ENCODE data around the gene GPR171. TPM values are rescaled to one million over a fixed set of nuclear protein-coding genes. Genes with fewer than 3 reads are reported as not detected.

Gene GPR171
- total RNA-seq, 4 donors from 2014 or later = 0.56 TPM; not detected in 3

- ATAC-seq (no peak), DNase-seq (no peak)
- H3K27ac ChIP-seq = no peak overlapping the region
- H3K4me3 ChIP-seq = no peak overlapping the region
- no peaks in the 10 kb centered on the region for H3K4me1 ChIP-seq
- no peak for TF ChIP-seq CTCF (IDR thresholded peaks at IDR 0.05 in 4 of 5, conservative IDR thresholded peaks at IDR 0.05 in 1 of 5)
- no peak for TF ChIP-seq POLR2A (IDR thresholded peaks at IDR 0.05)
- in situ Hi-C loops (cut with MboI; ENCODE audit: low sequenced_read_pairs in 4 of 4) = no loop called here
- no peaks in the 10 kb centered on the region for H3K9me3 ChIP-seq
- no peaks in the 10 kb centered on the region for H3K27me3 ChIP-seq
- no peaks in the 10 kb centered on the region for H3K36me3 ChIP-seq
- intact Hi-C loops (cut with DNase I; ENCODE audit: low total_unique reads) = no loop called here
Measured at GRCh38 chr3:151197981-151198767, 4.8 kb downstream of the GPR171 start.

- no peaks in the 10 kb centered on the region for H3K27me3 ChIP-seq
- in situ Hi-C loops (cut with MboI; ENCODE audit: low sequenced_read_pairs in 4 of 4) (no loop called here), intact Hi-C loops (cut with DNase I; ENCODE audit: low total_unique reads) (no loop called here)
- no peaks in the 10 kb centered on the region for H3K36me3 ChIP-seq
- TF ChIP-seq CTCF (IDR thresholded peaks at IDR 0.05 in 4 of 5, conservative IDR thresholded peaks at IDR 0.05 in 1 of 5) (no peak), POLR2A (IDR thresholded peaks at IDR 0.05) (no peak)
- no peak for ATAC-seq
- H3K4me1 ChIP-seq = no peaks in the 10 kb centered on the region
- H3K9me3 ChIP-seq = no peaks in the 10 kb centered on the region
- H3K4me3 ChIP-seq = no peak overlapping the region
- DNase-seq = no peak
- H3K27ac ChIP-seq = no peak overlapping the region
Measured at GRCh38 chr3:151197228-151197627, 5.8 kb downstream of the GPR171 start.

GRCh38 chr3:151196434-151196833 lies 6.6 kb downstream of the GPR171 start:
- ATAC-seq = no peak
- H3K4me3 ChIP-seq = no peak overlapping the region
- H3K9me3 ChIP-seq = no peaks in the 10 kb centered on the region
- no peaks in the 10 kb centered on the region for H3K27me3 ChIP-seq
- H3K36me3 ChIP-seq = no peaks in the 10 kb centered on the region
- DNase-seq = no peak
- no peaks in the 10 kb centered on the region for H3K4me1 ChIP-seq
- no peak overlapping the region for H3K27ac ChIP-seq
- in situ Hi-C loops (cut with MboI; ENCODE audit: low sequenced_read_pairs in 4 of 4) (no loop called here), intact Hi-C loops (cut with DNase I; ENCODE audit: low total_unique reads) (no loop called here)
- TF ChIP-seq POLR2A (IDR thresholded peaks at IDR 0.05) (no peak), CTCF (IDR thresholded peaks at IDR 0.05 in 4 of 5, conservative IDR thresholded peaks at IDR 0.05 in 1 of 5) (no peak)

- H3K36me3 ChIP-seq = no peaks in the 10 kb centered on the region
- H3K4me1 ChIP-seq = no peaks in the 10 kb centered on the region
- no peaks in the 10 kb centered on the region for H3K27me3 ChIP-seq
- intact Hi-C loops (cut with DNase I; ENCODE audit: low total_unique reads) (no loop called here), in situ Hi-C loops (cut with MboI; ENCODE audit: low sequenced_read_pairs in 4 of 4) (no loop called here)
- no peak overlapping the region for H3K4me3 ChIP-seq
- TF ChIP-seq CTCF (IDR thresholded peaks at IDR 0.05 in 4 of 5, conservative IDR thresholded peaks at IDR 0.05 in 1 of 5) (no peak), POLR2A (IDR thresholded peaks at IDR 0.05) (no peak)
- H3K27ac ChIP-seq = no peak overlapping the region
- DNase-seq (no peak), ATAC-seq (no peak)
- no peaks in the 10 kb centered on the region for H3K9me3 ChIP-seq
Measured at GRCh38 chr3:151195826-151196225, 7.2 kb downstream of the GPR171 start.

- Histone ChIP-seq H3K36me3 (no peaks in the 10 kb centered on the region), H3K4me1 (no peaks in the 10 kb centered on the region), H3K27me3 (no peaks in the 10 kb centered on the region), H3K27ac (no peak overlapping the region), H3K4me3 (no peak overlapping the region), H3K9me3 (no peaks in the 10 kb centered on the region)
- ATAC-seq (no peak), DNase-seq (no peak)
- in situ Hi-C loops (cut with MboI; ENCODE audit: low sequenced_read_pairs in 4 of 4) = no loop called here
- intact Hi-C loops (cut with DNase I; ENCODE audit: low total_unique reads) = no loop called here
- TF ChIP-seq CTCF (IDR thresholded peaks at IDR 0.05 in 4 of 5, conservative IDR thresholded peaks at IDR 0.05 in 1 of 5) (no peak), POLR2A (IDR thresholded peaks at IDR 0.05) (no peak)
Measured at GRCh38 chr3:151192545-151192944, 10.5 kb downstream of the GPR171 start.

Data from gastrocnemius medialis (tissue), 4 donors.